Gastroesophageal sphincter (tissue), 3 donors: ENCODE measurements around the gene C3orf18.

ENCODE experiments used
- CTCF ChIP-seq, 4 experiments: fragments of 200-600 bp in 2 of 4; fragments of 450-650 bp in 2 of 4; sonication (generic) in 1 of 4; IDR thresholded peaks; one replicate each; pipeline ENCODE4 v1.5.1; 2017 to 2019; ENCODE audit warnings: antibody characterized with exemption in 4 of 4, mild to moderate bottlenecking in 2 of 4, moderate library complexity in 2 of 4
- POLR2A ChIP-seq, 2 donors: fragments of 450-650 bp; IDR thresholded peaks; one replicate each; pipeline ENCODE4 v1.6.1; 2017; ENCODE audit warnings: antibody characterized with exemption in 2 of 2, mild to moderate bottlenecking in 2 of 2, moderate library complexity in 1 of 2

DNA sequence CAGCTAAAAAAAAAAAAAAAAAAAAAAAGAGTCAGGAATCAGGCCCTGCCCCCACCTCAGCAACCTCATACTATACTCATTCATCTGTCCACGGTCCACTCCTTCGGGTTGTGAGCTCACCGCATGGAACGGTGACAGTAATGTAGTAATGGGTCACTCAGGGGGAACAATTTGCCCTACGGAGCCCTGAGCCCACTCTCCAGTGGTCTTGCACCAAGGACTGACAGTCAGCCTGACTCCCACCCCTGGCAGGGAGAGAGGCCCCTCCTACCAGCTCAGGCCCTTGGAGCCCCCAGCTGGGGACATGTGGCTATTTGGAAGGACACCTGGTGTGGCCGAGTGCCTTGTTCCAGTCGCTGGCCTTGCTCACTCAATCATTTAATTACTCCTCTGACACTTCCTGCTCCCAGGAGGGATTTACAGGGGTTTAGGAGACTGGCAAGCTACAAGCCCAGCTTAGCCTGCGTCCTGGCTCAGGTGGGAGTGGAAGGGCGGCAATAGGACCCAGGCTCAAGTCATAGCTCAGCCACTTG lies 44.2 kb downstream of the C3orf18 start:
- TF ChIP-seq CTCF (IDR thresholded peaks at IDR 0.05): no peak
- no peak for TF ChIP-seq POLR2A (IDR thresholded peaks at IDR 0.05)
